GM12878 (cell line): ENCODE measurements around the gene CFAP99. TPM values are rescaled to one million over a fixed set of nuclear protein-coding genes. Genes with fewer than 3 reads are reported as not detected.

Source experiments
- ATAC-seq: fragments of 200-7000 bp; cut with Tn5 transposase; 3 replicates; pipeline ENCODE4 v1.9.1; 2020; ENCODE audit warnings: mild to moderate bottlenecking, moderate library complexity
- BruUV-seq: library from RNA; stranded (reverse); fragments of 400-500 nt; replicated peaks from 2 replicates; lab custom pipeline; 2021; lab: Mats Ljungman, UMichigan
- CTCF ChIA-PET: fragments of 300-600 bp; sonication (Branson Sonifier 250); formaldehyde crosslinking; extraction: SDS; loops from one replicate; lab custom pipeline; 2021; ENCODE audit warnings: inconsistent platforms; lab: Yijun Ruan, JAX
- POLR2A ChIA-PET: fragments of 350-600 bp; formaldehyde crosslinking; extraction: SDS; loops from one replicate; lab custom pipeline; 2021; ENCODE audit warnings: inconsistent platforms; lab: Charles Lee
- RAD21 ChIA-PET: fragments of 300-600 bp; sonication (Branson Sonifier 250); formaldehyde crosslinking; loops from one replicate; lab custom pipeline; 2023; ENCODE audit warnings: antibody characterized with exemption; ENCODE audit not compliant: unreplicated experiment; lab: Charles Lee
- SMC1A ChIA-PET: fragments of 300-600 bp; sonication (Branson Sonifier 250); formaldehyde crosslinking; loops from one replicate; lab custom pipeline; 2023; ENCODE audit not compliant: unreplicated experiment, uncharacterized antibody; lab: Charles Lee
- DNase-seq: peaks from one replicate; pipeline ENCODE4 v3.0.0-alpha.2; 2011; ENCODE audit warnings: low read depth, low spot score
- FAIRE-seq: peaks from 3 replicates; lab custom pipeline; 2011; peaks lifted over from hg19 to GRCh38; lab: Jason Lieb, UNC
- H2AFZ ChIP-seq: 2 replicates; pipeline ENCODE4 v1.6.0; 2011; ENCODE audit warnings: low read depth, low read length, control low read depth; ENCODE audit not compliant: control insufficient read depth
- H3K27ac ChIP-seq: 2 replicates; pipeline ENCODE4 v1.5.1; 2011; ENCODE audit warnings: control low read depth; ENCODE audit not compliant: control insufficient read depth, insufficient read depth
- H3K27me3 ChIP-seq, 2 experiments: replicated peaks in 1 of 2; 2 replicates each; pipeline versions ENCODE4 v1.6.0 to v1.6.1; 2011; ENCODE audit warnings: low read length in 1 of 2; ENCODE audit not compliant: control insufficient read depth in 2 of 2, insufficient read depth in 2 of 2
- H3K36me3 ChIP-seq, 2 experiments: 2 replicates each; pipeline ENCODE4 v1.5.1; 2011; ENCODE audit warnings: low read length in 1 of 2; ENCODE audit not compliant: control insufficient read depth in 2 of 2, insufficient read depth in 2 of 2
- H3K4me1 ChIP-seq: 2 replicates; pipeline ENCODE4 v1.6.1; 2011; ENCODE audit warnings: mild to moderate bottlenecking, low read length, moderate library complexity, mixed read lengths; ENCODE audit not compliant: control insufficient read depth, insufficient read depth
- H3K4me2 ChIP-seq: 2 replicates; pipeline ENCODE4 v1.6.0; 2011; ENCODE audit warnings: control low read depth; ENCODE audit not compliant: control insufficient read depth, insufficient read depth
- H3K4me3 ChIP-seq: fragments of 200-600 bp; sonication (generic); 2 replicates; pipeline ENCODE4 v1.5.1; 2016
- H3K79me2 ChIP-seq: 2 replicates; pipeline ENCODE4 v1.6.0; 2011; ENCODE audit warnings: low read length; ENCODE audit not compliant: control insufficient read depth, insufficient read depth
- H3K9ac ChIP-seq: 2 replicates; pipeline ENCODE4 v1.8.0; 2011; ENCODE audit warnings: low read length, control low read depth, mixed read lengths; ENCODE audit not compliant: control insufficient read depth, insufficient read depth
- H3K9me3 ChIP-seq: replicated peaks from 3 replicates; pipeline ENCODE4 v1.5.1; 2011; ENCODE audit warnings: mild to moderate bottlenecking, low read length; ENCODE audit not compliant: control insufficient read depth, insufficient read depth
- H4K20me1 ChIP-seq: 2 replicates; pipeline ENCODE4 v1.6.0; 2011; ENCODE audit not compliant: control insufficient read depth, insufficient read depth
- BACH1 ChIP-seq: fragments of 450-650 bp; IDR thresholded peaks from 2 replicates; pipeline ENCODE4 v1.6.1; 2017; ENCODE audit warnings: mild to moderate bottlenecking, borderline replicate concordance
- GABPA ChIP-seq: IDR thresholded peaks from 2 replicates; pipeline ENCODE4 v1.6.1; 2014; ENCODE audit warnings: antibody characterized with exemption, low read depth, mild to moderate bottlenecking, inconsistent platforms
- JUND ChIP-seq: IDR thresholded peaks from 2 replicates; pipeline ENCODE4 v1.6.1; 2012; ENCODE audit warnings: low read depth, mild to moderate bottlenecking, low read length, improper control_type of control experiment, moderate library complexity
- LARP7 ChIP-seq: fragments of 450-650 bp; IDR thresholded peaks from 2 replicates; pipeline ENCODE4 v1.6.1; 2017; ENCODE audit warnings: mild to moderate bottlenecking
- NFXL1 ChIP-seq: fragments of 450-650 bp; IDR thresholded peaks from 2 replicates; pipeline ENCODE4 v1.6.1; 2017; ENCODE audit warnings: antibody characterized with exemption, mild to moderate bottlenecking, borderline replicate concordance
- NR2C1 ChIP-seq: fragments of 450-650 bp; IDR thresholded peaks from 2 replicates; pipeline ENCODE4 v1.6.1; 2017; ENCODE audit warnings: antibody characterized with exemption, mild to moderate bottlenecking, moderate library complexity
- NRF1 ChIP-seq: conservative IDR thresholded peaks from 2 replicates; pipeline ENCODE4 v1.6.1; 2011; ENCODE audit warnings: mild to moderate bottlenecking, low read depth, low read length, improper control_type of control experiment
- RAD21 ChIP-seq: IDR thresholded peaks from 2 replicates; pipeline ENCODE4 v1.6.1; 2011; ENCODE audit warnings: mild to moderate bottlenecking, low read depth, low read length, moderate library complexity; ENCODE audit not compliant: insufficient read depth
- RUNX3 ChIP-seq: IDR thresholded peaks from 2 replicates; pipeline ENCODE4 v1.6.1; 2012; ENCODE audit warnings: low read length, inconsistent platforms
- ZNF687 ChIP-seq: fragments of 450-650 bp; IDR thresholded peaks from 2 replicates; pipeline ENCODE4 v1.6.1; 2017; ENCODE audit warnings: mild to moderate bottlenecking, moderate library complexity
- WGBS: methylation state at CpG from one replicate; pipeline ENCODE4 v1.1.6; 2016; ENCODE audit warnings: low lambda C conversion rate; ENCODE audit not compliant: insufficient replicate concordance, insufficient coverage; ENCODE audit errors: missing lambda C conversion rate; 5-methylcytosine and 5-hydroxymethylcytosine counted together
- in situ Hi-C: fragments of 300-500 bp; cut with MboI; formaldehyde crosslinking; loops from 9 replicates; pipeline ENCODE4 v1.14.3; 2018; ENCODE audit warnings: mixed read lengths
- intact Hi-C: fragments of 100-400 bp; cut with micrococcal nuclease; formaldehyde crosslinking; loops from one replicate; pipeline ENCODE4 v1.14.2; 2022; ENCODE audit not compliant: unreplicated experiment
- polyA plus RNA-seq, 11 experiments: library from polyadenylated mRNA; depleted of rRNA in 4 of 11; unstranded in 6 of 11; stranded (reverse) in 5 of 11; fragments of >200 nt; fragmentation: Nextera tagmentation in 4 of 11; fragmentation: Illumina TruSeq in 1 of 11; extraction: Ambion mirVana in 4 of 11; extraction: Trizol in 1 of 11; gene quantifications; 1 replicate in 1 of 11; 2 replicates in 10 of 11; pipeline versions ENCODE4 v1.2.1 to v1.2.3, GENCODE V29; 2011 to 2016; ENCODE audit warnings: inconsistent platforms in 2 of 11, missing spikeins in 2 of 11, low read depth in 1 of 11
- total RNA-seq, 4 experiments: library from RNA; depleted of rRNA in 3 of 4; stranded (reverse); fragments of >200 nt in 3 of 4; fragmentation: Illumina TruSeq in 1 of 4; extraction: Trizol in 1 of 4; gene quantifications; 2 replicates each; pipeline versions ENCODE4 v1.2.1 to v1.2.3, GENCODE V29; 2013 to 2021

Gene CFAP99
- total and polyA plus RNA-seq, 10 of the 15 experiments (the other 5 are each of a cell fraction or from before 2014, with no cell fraction given): not detected

DNA sequence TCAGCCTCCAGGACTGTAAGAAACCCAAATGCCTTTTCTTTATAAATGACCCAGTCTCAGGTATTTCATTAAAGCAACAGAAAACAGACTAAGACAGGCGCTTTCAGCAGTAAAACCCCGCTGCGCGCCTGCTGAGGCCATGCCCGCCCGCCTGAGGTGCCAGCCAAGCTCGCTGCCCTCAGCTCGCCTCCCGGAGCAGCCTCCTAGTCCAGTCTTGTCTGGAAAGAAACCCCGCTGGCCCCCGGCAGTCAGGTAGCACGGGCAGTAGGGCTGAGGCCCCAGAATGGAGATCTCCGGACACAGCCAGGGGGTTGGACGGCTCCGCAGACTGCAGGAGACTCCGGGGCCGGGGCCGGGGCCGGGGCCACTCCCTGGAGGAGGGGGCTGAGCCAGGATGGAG, 32.0 kb upstream of the CFAP99 start (continued):
- TF ChIP-seq ZNF687 (no peak), GABPA (no peak), NRF1 (no peak), LARP7 (no peak), NR2C1 (no peak)

DNA sequence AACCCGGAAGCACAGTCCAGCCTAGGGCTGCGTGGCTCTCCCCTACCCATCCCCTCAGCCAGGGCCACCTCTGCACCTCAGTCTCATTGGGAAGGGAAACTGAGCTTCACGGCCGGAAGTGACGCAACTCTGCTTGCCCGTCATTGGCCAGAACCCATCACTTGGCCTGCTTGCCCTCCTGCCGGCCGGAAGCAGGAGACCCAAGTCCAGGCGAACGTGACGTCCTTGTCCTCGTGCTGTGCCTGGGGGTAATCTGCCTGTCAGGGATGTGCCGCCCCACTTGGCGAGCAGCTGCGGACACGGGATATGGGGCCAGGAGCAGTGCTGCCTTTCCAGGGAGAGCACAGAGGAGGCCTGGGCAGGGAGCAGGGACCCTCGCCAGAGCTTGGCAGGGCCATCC, 31.5 kb upstream of the CFAP99 start:
- H3K36me3 ChIP-seq: no peaks in the 10 kb centered on the region
- SMC1A ChIA-PET: no interaction called here
- DNase-seq (no peak), ATAC-seq (no peak), FAIRE-seq (no peak)
- WGBS: 55% methylated on average over 17 of the region's 17 CpGs
- H2AFZ ChIP-seq: no peak overlapping the region
- no peaks in the 10 kb centered on the region; the same call in 2 of the 3 replicates for H3K9me3 ChIP-seq
- H3K79me2 ChIP-seq: no peaks in the 10 kb centered on the region
- POLR2A ChIA-PET: no interaction called here
- no peaks in the 10 kb centered on the region for H3K27me3 ChIP-seq
- in situ Hi-C loops (no loop called here), intact Hi-C loops (no loop called here)
- 0 out of 2 replicates have a peak, but pooled peaks cover 4% of the 10 kb centered on the region for H4K20me1 ChIP-seq
- RAD21 ChIA-PET: no interaction called here
- TF ChIP-seq JUND (no peak), BACH1 (no peak), NFXL1 (no peak), RAD21 (no peak), RUNX3 (no peak)
- H3K4me3 ChIP-seq: no peak overlapping the region
- no peak overlapping the region for H3K4me2 ChIP-seq
- no peak overlapping the region for H3K9ac ChIP-seq
- BruUV-seq: no TSS peak
- CTCF ChIA-PET: no interaction called here
- no peak overlapping the region for H3K27ac ChIP-seq
- no peaks in the 10 kb centered on the region for H3K4me1 ChIP-seq
